ENCODE data around the gene GDAP2.

The GDAP2 gene, protein sequence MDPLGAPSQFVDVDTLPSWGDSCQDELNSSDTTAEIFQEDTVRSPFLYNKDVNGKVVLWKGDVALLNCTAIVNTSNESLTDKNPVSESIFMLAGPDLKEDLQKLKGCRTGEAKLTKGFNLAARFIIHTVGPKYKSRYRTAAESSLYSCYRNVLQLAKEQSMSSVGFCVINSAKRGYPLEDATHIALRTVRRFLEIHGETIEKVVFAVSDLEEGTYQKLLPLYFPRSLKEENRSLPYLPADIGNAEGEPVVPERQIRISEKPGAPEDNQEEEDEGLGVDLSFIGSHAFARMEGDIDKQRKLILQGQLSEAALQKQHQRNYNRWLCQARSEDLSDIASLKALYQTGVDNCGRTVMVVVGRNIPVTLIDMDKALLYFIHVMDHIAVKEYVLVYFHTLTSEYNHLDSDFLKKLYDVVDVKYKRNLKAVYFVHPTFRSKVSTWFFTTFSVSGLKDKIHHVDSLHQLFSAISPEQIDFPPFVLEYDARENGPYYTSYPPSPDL

GRCh38 chr1:117929343-117930172 lies at the start of gene GDAP2, which contains the start of gene WDR3:
GDAP2 (minus strand) TSS chr1:117929621; CDS start chr1:117920357, 9,264 bp downstream.
WDR3 (plus strand) TSS chr1:117929739; CDS start chr1:117933320, 3,581 bp downstream.
- Mint-ChIP-seq H3K4me1 (ENCODE audit: low read depth) (peaks cover 63% of the 10 kb centered on the region), H3K4me3 (peak within 1 kb of the TSS; percentile 97), H3K27ac (peak within 1 kb of the TSS; percentile 96), H3K27me3 (no peaks in the 10 kb centered on the region), H3K36me3 (ENCODE audit: low read depth) (peaks cover 56% of the 10 kb centered on the region), H3K9me3 (no peaks in the 10 kb centered on the region)
- DNase-seq, result peak; percentile 93

GRCh38 chr1:117976381-117976780 lies 47.0 kb upstream of the GDAP2 start:
- Mint-ChIP-seq H3K9me3 (no peaks in the 10 kb centered on the region), H3K36me3 (ENCODE audit: low read depth) (no peaks in the 10 kb centered on the region), H3K4me3 (no peak overlapping the region), H3K4me1 (ENCODE audit: low read depth) (no peaks in the 10 kb centered on the region), H3K27ac (no peak overlapping the region), H3K27me3 (peaks cover 11% of the 10 kb centered on the region)
- no peak for DNase-seq

GRCh38 chr1:117971777-117972176 lies 42.4 kb upstream of the GDAP2 start:
- Mint-ChIP-seq H3K27ac (no peak overlapping the region), H3K4me1 (ENCODE audit: low read depth) (no peaks in the 10 kb centered on the region), H3K4me3 (no peak overlapping the region), H3K36me3 (ENCODE audit: low read depth) (no peaks in the 10 kb centered on the region), H3K9me3 (no peaks in the 10 kb centered on the region), H3K27me3 (peaks cover 11% of the 10 kb centered on the region)
- DNase-seq, result no peak

DNA sequence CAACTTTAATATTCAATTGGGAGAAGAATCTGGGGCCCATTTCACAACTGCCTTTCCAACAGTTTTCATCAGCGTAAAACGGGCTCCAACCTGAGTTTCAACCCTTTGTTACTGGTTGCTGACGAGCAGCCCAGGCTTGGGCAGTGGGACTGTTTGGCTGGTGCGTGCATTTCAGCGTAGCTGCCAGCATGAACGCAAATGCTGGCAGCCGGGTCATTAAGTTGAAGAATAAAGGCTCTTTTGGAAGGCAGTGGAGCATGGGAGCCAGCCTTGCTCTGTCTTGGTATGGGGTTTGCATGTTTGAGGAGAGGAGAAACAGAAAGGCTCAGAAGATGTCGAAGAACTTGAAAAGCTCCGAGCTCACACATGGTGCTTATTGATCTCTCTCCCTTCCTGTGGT lies 40.8 kb upstream of the GDAP2 start:
- Mint-ChIP-seq H3K36me3 (ENCODE audit: low read depth) (peaks cover 5% of the 10 kb centered on the region), H3K27ac (no peak overlapping the region), H3K4me1 (ENCODE audit: low read depth) (no peaks in the 10 kb centered on the region), H3K27me3 (peaks cover 9% of the 10 kb centered on the region), H3K4me3 (no peak overlapping the region), H3K9me3 (no peaks in the 10 kb centered on the region)
- DNase-seq, result no peak

DNA sequence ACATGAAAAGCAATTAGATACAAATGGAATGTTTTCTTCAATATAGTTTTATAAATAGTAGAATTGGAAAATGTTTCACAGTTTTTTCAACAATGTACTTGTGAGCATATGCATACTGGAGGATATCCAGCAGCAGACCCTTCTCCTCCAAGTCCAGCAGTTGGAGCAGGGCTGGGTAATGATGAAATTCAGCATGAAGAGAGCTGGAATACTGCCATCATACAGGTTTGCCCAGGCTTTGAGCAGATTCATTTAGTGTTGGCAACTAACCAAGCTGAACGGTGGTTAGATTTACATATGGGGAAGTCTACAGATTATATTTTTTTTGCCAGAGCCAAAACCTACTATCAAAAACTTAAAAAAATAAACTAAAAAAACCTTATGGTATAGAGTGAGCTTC lies 38.5 kb upstream of the GDAP2 start:
- peaks cover 27% of the 10 kb centered on the region for H3K36me3 Mint-ChIP-seq (ENCODE audit: low read depth)
- H3K4me3 Mint-ChIP-seq, result no peak overlapping the region
- H3K27me3 Mint-ChIP-seq, result peaks cover 3% of the 10 kb centered on the region
- no peaks in the 10 kb centered on the region for H3K9me3 Mint-ChIP-seq
- peaks cover 16% of the 10 kb centered on the region for H3K4me1 Mint-ChIP-seq (ENCODE audit: low read depth)
- no peak for DNase-seq
- no peak overlapping the region for H3K27ac Mint-ChIP-seq

DNA sequence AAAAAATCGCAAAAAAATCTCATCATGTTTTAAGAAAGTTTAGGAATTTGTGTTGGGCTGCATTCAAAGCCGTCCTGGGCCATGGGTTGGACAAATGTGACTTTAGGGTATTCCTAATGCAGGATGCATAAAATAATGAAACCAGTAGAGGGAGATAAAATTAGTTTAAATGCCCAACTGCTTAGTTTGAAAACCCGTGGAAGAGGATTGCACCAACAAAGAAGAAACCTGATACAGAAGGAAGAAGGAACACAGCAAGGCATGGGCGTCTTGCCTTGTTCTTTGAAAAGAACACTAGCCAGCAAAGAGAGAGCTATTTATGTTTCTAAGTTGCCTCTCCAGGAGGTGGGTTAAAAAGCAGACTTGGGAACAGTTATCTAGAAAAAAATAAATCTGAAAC lies 38.1 kb upstream of the GDAP2 start:
- Mint-ChIP-seq H3K36me3 (ENCODE audit: low read depth) (peaks cover 31% of the 10 kb centered on the region), H3K27me3 (peaks cover 3% of the 10 kb centered on the region), H3K4me3 (no peak overlapping the region), H3K9me3 (no peaks in the 10 kb centered on the region), H3K27ac (no peak overlapping the region), H3K4me1 (ENCODE audit: low read depth) (peaks cover 19% of the 10 kb centered on the region)
- DNase-seq, result no peak

GRCh38 chr1:117964290-117965038 lies 35.0 kb upstream of the GDAP2 start:
- no peaks in the 10 kb centered on the region for H3K9me3 Mint-ChIP-seq
- peak overlapping the region; percentile 78 for H3K27ac Mint-ChIP-seq
- no peak overlapping the region for H3K4me3 Mint-ChIP-seq
- no peak for DNase-seq
- no peaks in the 10 kb centered on the region for H3K27me3 Mint-ChIP-seq
- peaks cover 19% of the 10 kb centered on the region for H3K4me1 Mint-ChIP-seq (ENCODE audit: low read depth)
- H3K36me3 Mint-ChIP-seq (ENCODE audit: low read depth), result peaks cover 61% of the 10 kb centered on the region

DNA sequence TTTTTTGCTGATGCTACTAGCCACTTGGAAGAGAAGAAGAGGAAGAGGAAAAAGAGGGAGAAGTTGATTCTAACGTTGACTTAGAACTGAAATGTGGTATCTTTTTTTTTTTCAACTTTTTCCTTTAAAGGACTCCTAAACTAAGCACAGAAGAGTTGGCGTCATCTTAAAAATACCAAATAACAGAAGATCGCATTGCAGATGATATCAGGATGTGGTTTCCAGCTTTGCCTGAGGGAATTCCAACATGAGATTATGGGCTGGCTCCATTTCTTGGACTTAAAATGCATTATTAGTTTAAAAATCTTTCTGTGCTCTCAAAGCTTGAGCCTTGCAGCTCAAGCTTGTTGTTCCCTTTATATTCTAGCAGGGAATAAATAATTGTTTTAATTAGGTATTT lies 29.9 kb upstream of the GDAP2 start:
- Mint-ChIP-seq H3K4me3 (no peak overlapping the region), H3K4me1 (ENCODE audit: low read depth) (peaks cover 14% of the 10 kb centered on the region), H3K9me3 (no peaks in the 10 kb centered on the region), H3K27ac (no peak overlapping the region), H3K27me3 (no peaks in the 10 kb centered on the region), H3K36me3 (ENCODE audit: low read depth) (peaks cover 97% of the 10 kb centered on the region)
- no peak for DNase-seq

DNA sequence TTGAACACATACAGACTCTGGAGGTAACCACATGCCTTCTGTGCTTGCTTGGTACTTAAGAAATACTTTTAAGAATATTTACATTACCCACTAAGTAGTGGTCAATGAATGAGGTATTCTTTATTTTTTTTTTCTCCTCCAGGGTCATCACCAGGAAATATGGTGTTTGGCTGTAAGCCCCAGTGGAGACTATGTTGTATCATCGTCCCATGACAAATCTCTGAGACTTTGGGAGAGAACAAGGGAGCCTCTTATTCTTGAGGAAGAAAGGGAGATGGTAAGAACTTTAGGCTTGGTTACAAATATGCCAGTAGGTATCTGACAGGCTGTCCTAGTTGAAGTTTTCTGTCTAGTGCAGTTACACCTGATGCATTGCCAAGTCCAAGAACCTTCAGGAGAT lies 23.0 kb upstream of the GDAP2 start:
- no peak for DNase-seq
- no peaks in the 10 kb centered on the region for H3K4me1 Mint-ChIP-seq (ENCODE audit: low read depth)
- no peaks in the 10 kb centered on the region for H3K9me3 Mint-ChIP-seq
- no peak overlapping the region for H3K27ac Mint-ChIP-seq
- H3K4me3 Mint-ChIP-seq, result no peak overlapping the region
- H3K36me3 Mint-ChIP-seq (ENCODE audit: low read depth), result peaks cover 98% of the 10 kb centered on the region
- H3K27me3 Mint-ChIP-seq, result no peaks in the 10 kb centered on the region

- no peak overlapping the region for H3K27ac Mint-ChIP-seq
- no peaks in the 10 kb centered on the region for H3K27me3 Mint-ChIP-seq
- no peaks in the 10 kb centered on the region for H3K9me3 Mint-ChIP-seq
- peaks cover 96% of the 10 kb centered on the region for H3K36me3 Mint-ChIP-seq (ENCODE audit: low read depth)
- H3K4me3 Mint-ChIP-seq, result no peak overlapping the region
- DNase-seq, result no peak
- no peaks in the 10 kb centered on the region for H3K4me1 Mint-ChIP-seq (ENCODE audit: low read depth)
Observed at GRCh38 chr1:117942293-117942692, 12.9 kb upstream of the GDAP2 start.

- Mint-ChIP-seq H3K27me3 (no peaks in the 10 kb centered on the region), H3K4me3 (no peak overlapping the region), H3K9me3 (no peaks in the 10 kb centered on the region), H3K27ac (no peak overlapping the region), H3K36me3 (ENCODE audit: low read depth) (peaks cover 87% of the 10 kb centered on the region), H3K4me1 (ENCODE audit: low read depth) (peaks cover 39% of the 10 kb centered on the region)
- DNase-seq, result no peak
Observed at GRCh38 chr1:117933769-117934168, 4.3 kb upstream of the GDAP2 start.

- Mint-ChIP-seq H3K36me3 (ENCODE audit: low read depth) (peaks cover 77% of the 10 kb centered on the region), H3K4me3 (peak overlapping the region; percentile 97), H3K27ac (no peak overlapping the region), H3K27me3 (no peaks in the 10 kb centered on the region), H3K4me1 (ENCODE audit: low read depth) (peaks cover 48% of the 10 kb centered on the region), H3K9me3 (no peaks in the 10 kb centered on the region)
- DNase-seq, result no peak
Observed at GRCh38 chr1:117932576-117932975, 3.2 kb upstream of the GDAP2 start.

GRCh38 chr1:117930484-117930883 lies 1.1 kb upstream of the GDAP2 start:
- peaks cover 65% of the 10 kb centered on the region for H3K4me1 Mint-ChIP-seq (ENCODE audit: low read depth)
- peaks cover 61% of the 10 kb centered on the region for H3K36me3 Mint-ChIP-seq (ENCODE audit: low read depth)
- peak overlapping the region; percentile 96 for H3K27ac Mint-ChIP-seq
- peak overlapping the region; percentile 97 for H3K4me3 Mint-ChIP-seq
- DNase-seq, result no peak
- H3K9me3 Mint-ChIP-seq, result no peaks in the 10 kb centered on the region
- no peaks in the 10 kb centered on the region for H3K27me3 Mint-ChIP-seq

GRCh38 chr1:117930173-117930447 lies 689 bp upstream of the GDAP2 start:
- peaks cover 65% of the 10 kb centered on the region for H3K4me1 Mint-ChIP-seq (ENCODE audit: low read depth)
- H3K27ac Mint-ChIP-seq, result peak overlapping the region; percentile 96
- no peaks in the 10 kb centered on the region for H3K9me3 Mint-ChIP-seq
- no peak for DNase-seq
- no peaks in the 10 kb centered on the region for H3K27me3 Mint-ChIP-seq
- peaks cover 60% of the 10 kb centered on the region for H3K36me3 Mint-ChIP-seq (ENCODE audit: low read depth)
- H3K4me3 Mint-ChIP-seq, result peak overlapping the region; percentile 97
